ENCODE data around the gene SH3GLB1.

The SH3GLB1 gene

GRCh38 chr1:86774305-86775295, 70.2 kb downstream of the SH3GLB1 start:
- peak; percentile 79 to 87 for ATAC-seq

- ATAC-seq: no peak
These were observed 71.0 kb downstream of the SH3GLB1 start for GRCh38 chr1:86775395-86775794.

GRCh38 chr1:86776108-86776507, 71.7 kb downstream of the SH3GLB1 start:
- no peak for ATAC-seq

GRCh38 chr1:86778569-86779239, 74.3 kb downstream of the SH3GLB1 start:
- ATAC-seq: no peak

- no peak for ATAC-seq
These were observed 75.2 kb downstream of the SH3GLB1 start for GRCh38 chr1:86779308-86780191.

GRCh38 chr1:86782482-86782881, 78.1 kb downstream of the SH3GLB1 start:
- ATAC-seq: no peak

- ATAC-seq: no peak
These were observed 83.2 kb downstream of the SH3GLB1 start for GRCh38 chr1:86787621-86788020.

- ATAC-seq: no peak
These were observed 84.2 kb downstream of the SH3GLB1 start for GRCh38 chr1:86788300-86789206.

GRCh38 chr1:86795316-86795715, 90.9 kb downstream of the SH3GLB1 start:
- ATAC-seq: no peak
